Measurements from ENCODE around the gene UST.

UST gene

GRCh38 chr6:149060985-149061760 is 314.3 kb downstream of the UST start:
- Histone ChIP-seq H3K9me3 (no peaks in the 10 kb centered on the region), H3K27me3 (no peaks in the 10 kb centered on the region), H3K4me3 (ENCODE audit: low read depth, low read length) (peak overlapping the region; percentile 45), H3K36me3 (no peaks in the 10 kb centered on the region), H3K4me1 (peaks cover 22% of the 10 kb centered on the region)
- TF ChIP-seq, protein P1, sequence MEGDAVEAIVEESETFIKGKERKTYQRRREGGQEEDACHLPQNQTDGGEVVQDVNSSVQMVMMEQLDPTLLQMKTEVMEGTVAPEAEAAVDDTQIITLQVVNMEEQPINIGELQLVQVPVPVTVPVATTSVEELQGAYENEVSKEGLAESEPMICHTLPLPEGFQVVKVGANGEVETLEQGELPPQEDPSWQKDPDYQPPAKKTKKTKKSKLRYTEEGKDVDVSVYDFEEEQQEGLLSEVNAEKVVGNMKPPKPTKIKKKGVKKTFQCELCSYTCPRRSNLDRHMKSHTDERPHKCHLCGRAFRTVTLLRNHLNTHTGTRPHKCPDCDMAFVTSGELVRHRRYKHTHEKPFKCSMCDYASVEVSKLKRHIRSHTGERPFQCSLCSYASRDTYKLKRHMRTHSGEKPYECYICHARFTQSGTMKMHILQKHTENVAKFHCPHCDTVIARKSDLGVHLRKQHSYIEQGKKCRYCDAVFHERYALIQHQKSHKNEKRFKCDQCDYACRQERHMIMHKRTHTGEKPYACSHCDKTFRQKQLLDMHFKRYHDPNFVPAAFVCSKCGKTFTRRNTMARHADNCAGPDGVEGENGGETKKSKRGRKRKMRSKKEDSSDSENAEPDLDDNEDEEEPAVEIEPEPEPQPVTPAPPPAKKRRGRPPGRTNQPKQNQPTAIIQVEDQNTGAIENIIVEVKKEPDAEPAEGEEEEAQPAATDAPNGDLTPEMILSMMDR (IDR thresholded peaks at IDR 0.05; ENCODE audit: low read depth, low read length): no peak
- DNase-seq: peak; percentile 74

DNA sequence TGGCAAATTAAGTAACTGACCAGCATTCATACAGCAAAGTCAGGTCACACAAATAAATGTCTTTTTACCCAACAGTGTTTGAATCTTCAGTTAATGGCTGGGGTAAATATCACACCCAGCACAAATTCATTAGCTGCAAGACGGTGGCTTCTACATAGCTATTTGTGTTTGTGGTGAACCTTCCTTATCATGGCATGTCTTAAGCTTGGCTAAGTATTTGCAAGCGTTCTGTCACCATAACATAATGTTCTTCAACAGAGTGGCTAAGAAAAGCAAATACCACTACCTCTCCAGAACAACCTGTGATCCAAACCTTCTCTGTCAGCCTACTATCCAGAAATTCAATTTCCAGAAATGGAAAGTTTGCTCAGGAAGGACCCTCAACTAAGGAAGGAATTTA is 315.1 kb downstream of the UST start:
- TF ChIP-seq, protein P1 (IDR thresholded peaks at IDR 0.05; ENCODE audit: low read depth, low read length): no peak
- no peak for DNase-seq
- no peak overlapping the region for H3K4me3 ChIP-seq (ENCODE audit: low read depth, low read length)
- H3K27me3 ChIP-seq: no peaks in the 10 kb centered on the region
- no peaks in the 10 kb centered on the region for H3K9me3 ChIP-seq
- peaks cover 22% of the 10 kb centered on the region for H3K4me1 ChIP-seq
- no peaks in the 10 kb centered on the region for H3K36me3 ChIP-seq

GRCh38 chr6:149062653-149063348 is 316.0 kb downstream of the UST start:
- Histone ChIP-seq H3K36me3 (no peaks in the 10 kb centered on the region), H3K4me1 (peaks cover 22% of the 10 kb centered on the region), H3K27me3 (no peaks in the 10 kb centered on the region), H3K4me3 (ENCODE audit: low read depth, low read length) (no peak overlapping the region), H3K9me3 (no peaks in the 10 kb centered on the region)
- TF ChIP-seq, protein P1 (IDR thresholded peaks at IDR 0.05; ENCODE audit: low read depth, low read length): no peak
- DNase-seq: no peak

DNA sequence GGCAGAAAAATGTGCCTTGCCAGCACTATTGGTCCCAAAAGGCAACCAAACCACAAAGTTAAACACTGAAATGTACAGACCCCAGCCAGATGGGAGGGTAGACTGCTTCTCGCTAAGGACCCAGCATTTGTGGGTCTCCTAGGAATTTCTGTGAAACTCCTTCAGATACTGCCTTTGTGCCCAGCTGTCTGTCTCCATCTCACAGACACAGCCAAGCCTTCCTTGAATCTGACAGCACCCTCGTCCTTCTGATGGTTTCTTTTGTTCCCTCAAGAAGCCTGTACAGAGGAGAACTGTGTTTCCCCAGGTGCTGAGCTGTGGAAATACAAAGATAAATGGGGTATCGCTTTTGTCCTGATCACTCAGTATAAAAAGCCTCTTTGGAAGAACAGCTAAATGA is 316.6 kb downstream of the UST start:
- TF ChIP-seq, protein P1 (IDR thresholded peaks at IDR 0.05; ENCODE audit: low read depth, low read length): no peak
- Histone ChIP-seq H3K4me3 (ENCODE audit: low read depth, low read length) (no peak overlapping the region), H3K27me3 (no peaks in the 10 kb centered on the region), H3K9me3 (no peaks in the 10 kb centered on the region), H3K36me3 (no peaks in the 10 kb centered on the region), H3K4me1 (peaks cover 22% of the 10 kb centered on the region)
- no peak for DNase-seq

DNA sequence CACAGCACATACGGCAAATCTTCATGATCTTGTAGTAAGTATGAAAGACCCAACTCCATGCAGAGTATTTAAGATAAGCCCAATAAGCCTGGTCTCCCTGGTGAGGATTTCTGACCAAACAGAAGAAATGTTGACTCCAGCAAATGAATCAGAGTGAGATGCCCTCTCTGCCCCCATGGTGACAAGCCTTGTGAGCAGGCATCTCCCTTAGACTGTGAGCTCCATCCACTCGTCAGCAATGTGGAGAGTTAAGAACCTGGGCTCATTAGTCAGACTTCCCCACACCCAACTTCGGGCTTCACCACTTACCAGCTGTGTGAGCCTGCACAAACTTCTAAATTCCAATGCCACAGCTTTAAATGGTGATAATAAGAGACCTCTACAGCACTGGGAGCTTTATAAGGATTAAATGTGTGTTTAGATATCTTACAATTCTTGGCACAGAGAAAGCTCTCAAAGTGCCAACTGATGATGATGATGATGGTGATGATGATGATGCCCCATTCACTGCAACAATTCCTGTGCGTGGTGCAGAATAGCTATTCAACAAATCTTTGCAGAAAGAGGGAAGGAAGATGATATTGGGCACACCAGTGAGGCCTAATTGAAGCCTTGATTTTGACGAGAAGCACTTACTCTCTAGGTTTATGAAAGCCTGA is 317.3 kb downstream of the UST start:
- Histone ChIP-seq H3K9me3 (no peaks in the 10 kb centered on the region), H3K4me3 (ENCODE audit: low read depth, low read length) (no peak overlapping the region), H3K4me1 (peaks cover 21% of the 10 kb centered on the region), H3K27me3 (no peaks in the 10 kb centered on the region), H3K36me3 (no peaks in the 10 kb centered on the region)
- DNase-seq: no peak
- TF ChIP-seq, protein P1 (IDR thresholded peaks at IDR 0.05; ENCODE audit: low read depth, low read length): no peak

Measured in BE2C (cell line).